ENCODE measurements around the gene ADGRV1.

- peak in 1 of 2 donors; percentile 40 for TF ChIP-seq EP300 (IDR thresholded peaks at IDR 0.05)
- TF ChIP-seq POLR2A (IDR thresholded peaks at IDR 0.05): no peak
- TF ChIP-seq, protein P1, sequence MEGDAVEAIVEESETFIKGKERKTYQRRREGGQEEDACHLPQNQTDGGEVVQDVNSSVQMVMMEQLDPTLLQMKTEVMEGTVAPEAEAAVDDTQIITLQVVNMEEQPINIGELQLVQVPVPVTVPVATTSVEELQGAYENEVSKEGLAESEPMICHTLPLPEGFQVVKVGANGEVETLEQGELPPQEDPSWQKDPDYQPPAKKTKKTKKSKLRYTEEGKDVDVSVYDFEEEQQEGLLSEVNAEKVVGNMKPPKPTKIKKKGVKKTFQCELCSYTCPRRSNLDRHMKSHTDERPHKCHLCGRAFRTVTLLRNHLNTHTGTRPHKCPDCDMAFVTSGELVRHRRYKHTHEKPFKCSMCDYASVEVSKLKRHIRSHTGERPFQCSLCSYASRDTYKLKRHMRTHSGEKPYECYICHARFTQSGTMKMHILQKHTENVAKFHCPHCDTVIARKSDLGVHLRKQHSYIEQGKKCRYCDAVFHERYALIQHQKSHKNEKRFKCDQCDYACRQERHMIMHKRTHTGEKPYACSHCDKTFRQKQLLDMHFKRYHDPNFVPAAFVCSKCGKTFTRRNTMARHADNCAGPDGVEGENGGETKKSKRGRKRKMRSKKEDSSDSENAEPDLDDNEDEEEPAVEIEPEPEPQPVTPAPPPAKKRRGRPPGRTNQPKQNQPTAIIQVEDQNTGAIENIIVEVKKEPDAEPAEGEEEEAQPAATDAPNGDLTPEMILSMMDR (IDR thresholded peaks at IDR 0.05): no peak
Observed at GRCh38 chr5:91110686-91111085, 552.1 kb downstream of the ADGRV1 start.

Measured in tibial nerve (tissue), 4 donors.